Measurements from ENCODE around the gene KLF5. TPM values are rescaled to one million over a fixed set of nuclear protein-coding genes. Genes with fewer than 3 reads are reported as not detected.
"Not testable (repeated sequence)": the region's sequence is repeated elsewhere in the genome, so short reads cannot be mapped to it uniquely, and the experiment has no call there.

KLF5 gene
- 4.8 TPM for polyA plus RNA-seq (2012; ENCODE audit: insufficient read depth, insufficient read length)

- peak within 1 kb of the TSS; percentile 52 for H3K4me3 ChIP-seq (ENCODE audit: low read length)
- peak; percentile 76 for DNase-seq (ENCODE audit: low read depth, low spot score)
Observed at GRCh38 chr13:73058736-73059459, at the start of gene KLF5. Gene KLF5 (plus strand): TSS chr13:73059005. CDS start chr13:73059328, 323 bp downstream.

GRCh38 chr13:73011751-73012150, 47.1 kb upstream of the KLF5 start:
- DNase-seq (ENCODE audit: low read depth, low spot score): no peak
- no peak overlapping the region for H3K4me3 ChIP-seq (ENCODE audit: low read length)

GRCh38 chr13:73015805-73016204, 43.0 kb upstream of the KLF5 start:
- H3K4me3 ChIP-seq (ENCODE audit: low read length): no peak overlapping the region
- DNase-seq (ENCODE audit: low read depth, low spot score): no peak

- H3K4me3 ChIP-seq (ENCODE audit: low read length): no peak overlapping the region
- DNase-seq (ENCODE audit: low read depth, low spot score): no peak
Observed at GRCh38 chr13:73018336-73018735, 40.5 kb upstream of the KLF5 start.

GRCh38 chr13:73025217-73026012, 33.4 kb upstream of the KLF5 start:
- DNase-seq (ENCODE audit: low read depth, low spot score): no peak
- H3K4me3 ChIP-seq (ENCODE audit: low read length): no peak overlapping the region

- no peak overlapping the region for H3K4me3 ChIP-seq (ENCODE audit: low read length)
Observed at GRCh38 chr13:73034901-73035300, 23.9 kb upstream of the KLF5 start.

GRCh38 chr13:73035660-73036059, 23.1 kb upstream of the KLF5 start:
- no peak overlapping the region for H3K4me3 ChIP-seq (ENCODE audit: low read length)
- DNase-seq (ENCODE audit: low read depth, low spot score): no peak

More at GRCh38 chr13:73034901-73035300, 23.9 kb upstream of the KLF5 start:
- DNase-seq (ENCODE audit: low read depth, low spot score): no peak

- no peak overlapping the region for H3K4me3 ChIP-seq (ENCODE audit: low read length)
- DNase-seq (ENCODE audit: low read depth, low spot score): no peak
Observed at GRCh38 chr13:73036566-73036965, 22.2 kb upstream of the KLF5 start.

- H3K4me3 ChIP-seq (ENCODE audit: low read length): no peak overlapping the region
- DNase-seq (ENCODE audit: low read depth, low spot score): no peak
Observed at GRCh38 chr13:73038064-73038463, 20.7 kb upstream of the KLF5 start.

GRCh38 chr13:73039201-73040108, 19.4 kb upstream of the KLF5 start:
- no peak overlapping the region for H3K4me3 ChIP-seq (ENCODE audit: low read length)
- DNase-seq (ENCODE audit: low read depth, low spot score): no peak

GRCh38 chr13:73040484-73040883, 18.3 kb upstream of the KLF5 start:
- no peak for DNase-seq (ENCODE audit: low read depth, low spot score)
- H3K4me3 ChIP-seq (ENCODE audit: low read length): no peak overlapping the region

GRCh38 chr13:73040968-73041596, 17.7 kb upstream of the KLF5 start:
- DNase-seq (ENCODE audit: low read depth, low spot score): no peak

GRCh38 chr13:73045031-73045430, 13.8 kb upstream of the KLF5 start:
- no peak overlapping the region for H3K4me3 ChIP-seq (ENCODE audit: low read length)
- no peak for DNase-seq (ENCODE audit: low read depth, low spot score)

More at GRCh38 chr13:73040968-73041596, 17.7 kb upstream of the KLF5 start:
- no peak overlapping the region for H3K4me3 ChIP-seq (ENCODE audit: low read length)

- not testable (repeated sequence) for H3K4me3 ChIP-seq (ENCODE audit: low read length); DNase-seq (ENCODE audit: low read depth, low spot score)
Observed at GRCh38 chr13:73048615-73049014, 10.2 kb upstream of the KLF5 start.

GRCh38 chr13:73054712-73055111, 4.1 kb upstream of the KLF5 start:
- no peak overlapping the region for H3K4me3 ChIP-seq (ENCODE audit: low read length)
- no peak for DNase-seq (ENCODE audit: low read depth, low spot score)

GRCh38 chr13:73055813-73056564, 2.8 kb upstream of the KLF5 start:
- DNase-seq (ENCODE audit: low read depth, low spot score): no peak
- H3K4me3 ChIP-seq (ENCODE audit: low read length): no peak overlapping the region

GRCh38 chr13:73056565-73056962, 2.2 kb upstream of the KLF5 start:
- no peak overlapping the region for H3K4me3 ChIP-seq (ENCODE audit: low read length)

More at GRCh38 chr13:73056565-73056962, 2.2 kb upstream of the KLF5 start:
- no peak for DNase-seq (ENCODE audit: low read depth, low spot score)

Data from Jurkat, Clone E6-1 (cell line).